Activated CD4-positive, alpha-beta T cell treated with anti-CD3 and anti-CD28 coated beads, Interleukin-2, amount 10 ng/mL, durations not matched to agents 24 days and 14 days (primary cell): ENCODE data around the gene CCDC9B. TPM values are rescaled to one million over a fixed set of nuclear protein-coding genes. Genes with fewer than 3 reads are reported as not detected.

ENCODE experiments used
- DNase-seq: peaks from one replicate; pipeline ENCODE4 v3.0.0; 2022
- H3K27ac Mint-ChIP-seq: one replicate; pipeline ENCODE4 v1.8.0; 2022; ENCODE audit warnings: mild to moderate bottlenecking, mixed read lengths
- H3K27me3 Mint-ChIP-seq: one replicate; pipeline ENCODE4 v1.8.0; 2022; ENCODE audit warnings: mixed read lengths
- H3K36me3 Mint-ChIP-seq: one replicate; pipeline ENCODE4 v1.8.0; 2022; ENCODE audit warnings: low read depth, mild to moderate bottlenecking, mixed read lengths
- H3K4me1 Mint-ChIP-seq: one replicate; pipeline ENCODE4 v1.8.0; 2021; ENCODE audit warnings: mixed read lengths
- H3K4me3 Mint-ChIP-seq: one replicate; pipeline ENCODE4 v1.8.0; 2022; ENCODE audit warnings: mild to moderate bottlenecking, moderate library complexity, mixed read lengths
- H3K9me3 Mint-ChIP-seq: one replicate; pipeline ENCODE4 v1.8.0; 2021; ENCODE audit warnings: mixed read lengths
- intact Hi-C: fragments of 100-400 bp; cut with micrococcal nuclease; formaldehyde crosslinking; loops from one replicate; pipeline ENCODE4 v1.15.1; 2023
- total RNA-seq: library from RNA; stranded (reverse); gene quantifications from 2 replicates; pipeline ENCODE4 v1.2.3, GENCODE V29; 2022

Gene CCDC9B
- total RNA-seq, 1 donor from 2014 or later = 0.54 TPM

GRCh38 chr15:40298216-40298935 is 42.4 kb downstream of the CCDC9B start:
- intact Hi-C loops = no loop called here
- Mint-ChIP-seq H3K4me3 (no peak overlapping the region), H3K27me3 (no peaks in the 10 kb centered on the region), H3K4me1 (no peaks in the 10 kb centered on the region), H3K9me3 (no peaks in the 10 kb centered on the region), H3K36me3 (peaks cover 50% of the 10 kb centered on the region), H3K27ac (no peak overlapping the region)
- DNase-seq = no peak

DNA sequence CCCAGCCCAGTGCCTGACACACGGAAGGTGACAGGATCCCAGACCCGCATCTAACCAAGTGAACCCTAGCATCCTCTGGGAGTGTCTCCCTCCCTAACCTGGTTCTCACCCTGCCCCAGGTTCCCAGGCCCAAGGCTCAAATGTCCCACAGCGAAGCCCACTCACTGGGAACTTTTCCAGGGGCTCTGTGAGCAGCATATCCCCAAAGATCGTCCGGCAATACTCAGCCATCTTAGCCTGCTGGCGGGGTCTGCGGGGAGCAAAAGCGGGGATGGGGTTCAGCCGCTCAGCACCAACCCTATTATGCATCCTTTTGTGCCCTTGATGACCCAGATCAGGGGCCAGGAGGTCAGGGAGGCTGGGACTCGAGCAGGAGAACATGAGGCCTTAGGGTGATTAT is 43.4 kb downstream of the CCDC9B start:
- Mint-ChIP-seq H3K36me3 (peaks cover 48% of the 10 kb centered on the region), H3K27ac (no peak overlapping the region), H3K9me3 (no peaks in the 10 kb centered on the region), H3K4me3 (no peak overlapping the region), H3K4me1 (no peaks in the 10 kb centered on the region), H3K27me3 (no peaks in the 10 kb centered on the region)
- DNase-seq = no peak
- intact Hi-C loops = no loop called here

- intact Hi-C loops = no loop called here
- no peak for DNase-seq
- Mint-ChIP-seq H3K4me3 (no peak overlapping the region), H3K9me3 (no peaks in the 10 kb centered on the region), H3K36me3 (peaks cover 44% of the 10 kb centered on the region), H3K27me3 (no peaks in the 10 kb centered on the region), H3K27ac (no peak overlapping the region), H3K4me1 (no peaks in the 10 kb centered on the region)
Measured at GRCh38 chr15:40296561-40297230, 44.0 kb downstream of the CCDC9B start.

GRCh38 chr15:40295877-40296560 is 44.7 kb downstream of the CCDC9B start:
- no peaks in the 10 kb centered on the region for H3K27me3 Mint-ChIP-seq
- H3K9me3 Mint-ChIP-seq = no peaks in the 10 kb centered on the region
- H3K4me1 Mint-ChIP-seq = no peaks in the 10 kb centered on the region
- peaks cover 39% of the 10 kb centered on the region for H3K36me3 Mint-ChIP-seq
- DNase-seq = no peak
- H3K27ac Mint-ChIP-seq = no peak overlapping the region
- no peak overlapping the region for H3K4me3 Mint-ChIP-seq
- intact Hi-C loops = no loop called here

DNA sequence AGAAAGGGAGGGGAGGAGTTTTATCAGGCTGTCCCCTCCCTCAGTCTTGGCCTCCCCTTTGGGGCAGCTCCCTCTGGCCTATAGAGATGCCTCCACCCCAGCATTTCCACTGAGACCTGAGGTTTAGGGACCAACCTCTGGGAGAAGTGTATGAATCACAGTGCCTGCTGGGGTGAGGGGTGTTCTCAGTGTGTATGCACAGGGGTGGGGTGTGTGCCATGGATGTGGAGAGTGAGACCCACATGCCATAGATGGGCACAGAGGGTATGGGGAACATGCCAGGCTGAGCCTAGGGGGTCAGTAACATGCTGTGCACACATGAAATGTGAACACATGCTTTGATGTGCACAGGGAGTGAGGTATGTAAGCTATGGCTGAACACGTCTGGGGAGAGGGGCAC is 45.4 kb downstream of the CCDC9B start:
- H3K27me3 Mint-ChIP-seq = no peaks in the 10 kb centered on the region
- H3K27ac Mint-ChIP-seq = no peak overlapping the region

GRCh38 chr15:40293905-40294895 is 46.5 kb downstream of the CCDC9B start:
- Mint-ChIP-seq H3K4me1 (no peaks in the 10 kb centered on the region), H3K36me3 (peaks cover 31% of the 10 kb centered on the region), H3K9me3 (no peaks in the 10 kb centered on the region), H3K27ac (no peak overlapping the region), H3K4me3 (no peak overlapping the region), H3K27me3 (no peaks in the 10 kb centered on the region)
- intact Hi-C loops = no loop called here
- DNase-seq = no peak

More for the DNA sequence above, 45.4 kb downstream of the CCDC9B start:
- intact Hi-C loops = no loop called here
- Mint-ChIP-seq H3K36me3 (peaks cover 34% of the 10 kb centered on the region), H3K4me3 (no peak overlapping the region), H3K9me3 (no peaks in the 10 kb centered on the region), H3K4me1 (no peaks in the 10 kb centered on the region)
- DNase-seq = no peak

DNA sequence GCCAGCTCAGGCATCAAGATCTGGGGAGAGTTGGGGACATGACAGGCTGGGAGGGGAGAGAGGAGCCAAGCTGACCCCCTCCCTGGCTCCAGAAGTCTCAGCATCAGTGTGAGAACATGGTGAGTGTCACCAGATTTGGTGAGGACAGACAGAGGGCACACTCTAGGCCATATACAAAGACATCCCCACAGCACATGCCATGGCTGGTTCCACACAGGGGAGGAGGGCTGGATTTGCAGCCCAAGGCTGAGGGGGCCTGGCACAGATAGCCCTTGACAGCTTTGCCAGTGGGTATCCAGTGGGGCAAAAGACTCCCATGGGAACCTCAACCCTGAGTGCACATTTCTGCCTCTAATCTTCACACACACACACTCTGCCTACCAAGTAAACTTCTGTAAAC is 47.7 kb downstream of the CCDC9B start:
- no peaks in the 10 kb centered on the region for H3K9me3 Mint-ChIP-seq
- no peak overlapping the region for H3K4me3 Mint-ChIP-seq
- DNase-seq = no peak
- peaks cover 28% of the 10 kb centered on the region for H3K36me3 Mint-ChIP-seq
- H3K27me3 Mint-ChIP-seq = no peaks in the 10 kb centered on the region
- no peak overlapping the region for H3K27ac Mint-ChIP-seq
- intact Hi-C loops = no loop called here
- no peaks in the 10 kb centered on the region for H3K4me1 Mint-ChIP-seq

- intact Hi-C loops = no loop called here
- H3K27me3 Mint-ChIP-seq = no peaks in the 10 kb centered on the region
- no peak for DNase-seq
- peaks cover 25% of the 10 kb centered on the region for H3K36me3 Mint-ChIP-seq
- H3K9me3 Mint-ChIP-seq = no peaks in the 10 kb centered on the region
- H3K4me1 Mint-ChIP-seq = no peaks in the 10 kb centered on the region
- H3K27ac Mint-ChIP-seq = no peak overlapping the region
- no peak overlapping the region for H3K4me3 Mint-ChIP-seq
Measured at GRCh38 chr15:40292246-40292645, 48.5 kb downstream of the CCDC9B start.

GRCh38 chr15:40290918-40291574 is 49.7 kb downstream of the CCDC9B start:
- Mint-ChIP-seq H3K9me3 (no peaks in the 10 kb centered on the region), H3K36me3 (peaks cover 19% of the 10 kb centered on the region), H3K4me3 (no peak overlapping the region), H3K27ac (no peak overlapping the region), H3K27me3 (no peaks in the 10 kb centered on the region), H3K4me1 (no peaks in the 10 kb centered on the region)
- intact Hi-C loops = no loop called here
- no peak for DNase-seq

DNA sequence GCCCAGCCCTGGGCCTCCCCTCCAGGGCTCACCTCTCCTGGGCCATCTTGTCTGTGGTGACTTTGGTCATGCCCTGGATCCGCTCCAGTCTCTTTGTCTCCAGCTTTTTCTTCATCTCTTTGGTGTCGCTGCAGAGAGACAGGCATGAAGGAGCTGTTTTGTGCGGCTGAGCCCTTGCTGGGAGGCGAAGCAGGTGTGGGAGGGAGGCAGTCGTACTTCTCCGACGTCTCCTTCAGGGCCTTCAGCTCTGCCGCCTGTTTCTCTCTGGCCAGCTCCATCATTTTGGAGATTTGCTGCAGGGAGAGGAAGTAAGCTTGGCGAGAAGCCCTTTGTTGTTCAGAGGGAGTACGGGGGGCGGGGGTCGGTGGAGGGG is 50.2 kb downstream of the CCDC9B start:
- Mint-ChIP-seq H3K27me3 (no peaks in the 10 kb centered on the region), H3K4me1 (no peaks in the 10 kb centered on the region), H3K9me3 (no peaks in the 10 kb centered on the region), H3K36me3 (peaks cover 20% of the 10 kb centered on the region), H3K27ac (no peak overlapping the region), H3K4me3 (no peak overlapping the region)
- DNase-seq = no peak
- intact Hi-C loops = no loop called here

- H3K9me3 Mint-ChIP-seq = no peaks in the 10 kb centered on the region
- H3K27ac Mint-ChIP-seq = no peak overlapping the region
- DNase-seq = no peak
- intact Hi-C loops = no loop called here
- H3K4me3 Mint-ChIP-seq = no peak overlapping the region
- H3K36me3 Mint-ChIP-seq = peaks cover 19% of the 10 kb centered on the region
- H3K27me3 Mint-ChIP-seq = peaks cover 2% of the 10 kb centered on the region
- H3K4me1 Mint-ChIP-seq = no peaks in the 10 kb centered on the region
Measured at GRCh38 chr15:40289140-40289775, 51.5 kb downstream of the CCDC9B start.

GRCh38 chr15:40287968-40288367 is 52.8 kb downstream of the CCDC9B start:
- no peak overlapping the region for H3K27ac Mint-ChIP-seq
- DNase-seq = no peak

DNA sequence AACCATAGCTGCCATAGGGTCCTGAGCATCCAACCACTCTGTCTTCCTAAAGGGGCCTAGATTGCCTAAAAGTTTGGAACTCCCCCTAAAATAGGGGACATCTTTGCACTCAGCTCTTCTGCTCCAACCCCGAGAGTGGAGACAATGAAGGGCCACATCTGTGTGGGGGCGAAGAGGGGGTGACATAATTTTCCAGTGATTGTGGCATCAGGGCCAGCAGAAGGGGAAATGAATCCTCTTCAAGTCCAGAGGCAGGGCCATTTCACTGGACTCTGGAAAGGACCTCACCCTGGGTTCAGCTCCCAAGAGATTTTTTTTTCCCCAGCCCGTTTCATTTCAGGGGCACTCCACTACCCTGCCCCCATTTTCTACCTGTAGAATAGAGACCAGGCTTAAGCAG is 53.2 kb downstream of the CCDC9B start:
- DNase-seq = no peak
- no peak overlapping the region for H3K27ac Mint-ChIP-seq
- peaks cover 11% of the 10 kb centered on the region for H3K27me3 Mint-ChIP-seq
- H3K4me3 Mint-ChIP-seq = no peak overlapping the region
- H3K4me1 Mint-ChIP-seq = no peaks in the 10 kb centered on the region
- H3K9me3 Mint-ChIP-seq = no peaks in the 10 kb centered on the region
- peaks cover 17% of the 10 kb centered on the region for H3K36me3 Mint-ChIP-seq
- intact Hi-C loops = no loop called here

More at GRCh38 chr15:40287968-40288367, 52.8 kb downstream of the CCDC9B start:
- Mint-ChIP-seq H3K27me3 (peaks cover 11% of the 10 kb centered on the region), H3K4me3 (no peak overlapping the region), H3K9me3 (no peaks in the 10 kb centered on the region), H3K4me1 (no peaks in the 10 kb centered on the region), H3K36me3 (peaks cover 17% of the 10 kb centered on the region)
- intact Hi-C loops = no loop called here
